ENCODE results near the gene PPP1R37.

GRCh38 chr19:45063851-45064801 lies 28.9 kb upstream of the PPP1R37 start:
- TF ChIP-seq SPI1 (IDR thresholded peaks at IDR 0.05; ENCODE audit: low read depth, low read length) (no peak), POLR2AphosphoS5 (IDR thresholded peaks at IDR 0.05; ENCODE audit: low read depth, low read length) (no peak), TAF1 (IDR thresholded peaks at IDR 0.05; ENCODE audit: low read depth, low read length) (no peak), POLR2A (IDR thresholded peaks at IDR 0.05; ENCODE audit: low read depth, low read length) (no peak), PAX5 (IDR thresholded peaks at IDR 0.05; ENCODE audit: insufficient read depth, low read length, severe bottlenecking) (no peak), POU2F2 (IDR thresholded peaks at IDR 0.05; ENCODE audit: low read depth, low read length) (no peak)
